Measurements from ENCODE around the gene TP53I11. TPM values are rescaled to one million over a fixed set of nuclear protein-coding genes. Genes with fewer than 3 reads are reported as not detected.

TP53I11 gene
- total and polyA plus RNA-seq, 9 of the 15 experiments (the other 6 are each of a cell fraction or from before 2014, with no cell fraction given): 0.14 to 2.5 (median 1.2) TPM; not detected in 2

DNA sequence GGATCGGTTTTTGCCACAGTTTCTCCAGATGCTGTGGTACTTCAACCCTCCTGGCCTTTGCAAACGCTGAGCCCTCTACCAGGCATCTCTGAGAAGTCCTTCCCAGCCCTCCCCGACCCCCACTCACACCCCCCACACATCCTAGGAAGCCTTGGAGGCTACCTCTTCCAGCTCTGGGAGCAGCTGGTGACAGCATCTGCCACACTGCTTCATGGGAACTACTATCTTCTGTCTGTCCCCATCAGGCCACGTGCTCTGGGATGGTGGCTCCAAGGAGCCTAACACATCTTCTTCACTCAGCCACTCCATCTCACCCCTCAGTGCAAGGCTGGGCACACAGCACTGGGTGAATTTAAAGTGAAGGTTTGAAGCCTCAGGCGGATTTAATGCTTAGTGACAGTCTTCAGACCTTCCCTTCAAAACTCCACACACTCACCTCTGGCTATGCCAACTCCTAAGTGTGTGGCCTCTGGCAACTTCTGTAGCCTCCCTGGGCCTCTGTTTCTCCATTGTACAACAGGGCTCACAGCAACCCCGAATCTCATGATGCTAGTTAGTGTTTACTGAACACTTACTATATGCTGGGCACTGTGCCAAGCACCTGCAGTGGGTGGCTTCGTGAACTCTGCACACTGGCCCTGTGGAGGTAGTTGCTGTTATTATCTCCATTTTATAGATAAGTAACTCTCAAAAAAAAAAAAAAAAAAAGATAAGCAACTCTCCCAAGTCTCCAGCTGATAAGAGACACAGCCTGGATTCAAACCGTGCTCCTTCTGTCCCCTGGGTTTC, 7.3 kb upstream of the TP53I11 start:
- H2AFZ ChIP-seq (ENCODE audit: low read depth, low read length): no peak overlapping the region
- DNase-seq (ENCODE audit: extremely low read depth in 1 of 4, low spot score in 3 of 4) (no peak), FAIRE-seq (no peak), ATAC-seq (no peak)
- H3K79me2 ChIP-seq (ENCODE audit: control insufficient read depth, insufficient read depth, low read length): no peaks in the 10 kb centered on the region
- H3K9ac ChIP-seq (ENCODE audit: insufficient read depth in 1 of 2, low read depth in 2 of 2, low read length in 2 of 2): no peak overlapping the region
- H3K9me3 ChIP-seq (replicated peaks; ENCODE audit: control insufficient read depth, insufficient read depth, low read depth, low read length): no peaks in the 10 kb centered on the region
- in situ Hi-C loops (cut with MboI): no loop called here
- H3K9me1 ChIP-seq (ENCODE audit: control insufficient read depth, insufficient read depth, low read length): no peaks in the 10 kb centered on the region
- TF ChIP-seq TAF9B (IDR thresholded peaks at IDR 0.05; ENCODE audit: partially characterized antibody) (no peak), NFIC (IDR thresholded peaks at IDR 0.05) (peak; percentile 78)
- TF ChIP-seq, protein P1, sequence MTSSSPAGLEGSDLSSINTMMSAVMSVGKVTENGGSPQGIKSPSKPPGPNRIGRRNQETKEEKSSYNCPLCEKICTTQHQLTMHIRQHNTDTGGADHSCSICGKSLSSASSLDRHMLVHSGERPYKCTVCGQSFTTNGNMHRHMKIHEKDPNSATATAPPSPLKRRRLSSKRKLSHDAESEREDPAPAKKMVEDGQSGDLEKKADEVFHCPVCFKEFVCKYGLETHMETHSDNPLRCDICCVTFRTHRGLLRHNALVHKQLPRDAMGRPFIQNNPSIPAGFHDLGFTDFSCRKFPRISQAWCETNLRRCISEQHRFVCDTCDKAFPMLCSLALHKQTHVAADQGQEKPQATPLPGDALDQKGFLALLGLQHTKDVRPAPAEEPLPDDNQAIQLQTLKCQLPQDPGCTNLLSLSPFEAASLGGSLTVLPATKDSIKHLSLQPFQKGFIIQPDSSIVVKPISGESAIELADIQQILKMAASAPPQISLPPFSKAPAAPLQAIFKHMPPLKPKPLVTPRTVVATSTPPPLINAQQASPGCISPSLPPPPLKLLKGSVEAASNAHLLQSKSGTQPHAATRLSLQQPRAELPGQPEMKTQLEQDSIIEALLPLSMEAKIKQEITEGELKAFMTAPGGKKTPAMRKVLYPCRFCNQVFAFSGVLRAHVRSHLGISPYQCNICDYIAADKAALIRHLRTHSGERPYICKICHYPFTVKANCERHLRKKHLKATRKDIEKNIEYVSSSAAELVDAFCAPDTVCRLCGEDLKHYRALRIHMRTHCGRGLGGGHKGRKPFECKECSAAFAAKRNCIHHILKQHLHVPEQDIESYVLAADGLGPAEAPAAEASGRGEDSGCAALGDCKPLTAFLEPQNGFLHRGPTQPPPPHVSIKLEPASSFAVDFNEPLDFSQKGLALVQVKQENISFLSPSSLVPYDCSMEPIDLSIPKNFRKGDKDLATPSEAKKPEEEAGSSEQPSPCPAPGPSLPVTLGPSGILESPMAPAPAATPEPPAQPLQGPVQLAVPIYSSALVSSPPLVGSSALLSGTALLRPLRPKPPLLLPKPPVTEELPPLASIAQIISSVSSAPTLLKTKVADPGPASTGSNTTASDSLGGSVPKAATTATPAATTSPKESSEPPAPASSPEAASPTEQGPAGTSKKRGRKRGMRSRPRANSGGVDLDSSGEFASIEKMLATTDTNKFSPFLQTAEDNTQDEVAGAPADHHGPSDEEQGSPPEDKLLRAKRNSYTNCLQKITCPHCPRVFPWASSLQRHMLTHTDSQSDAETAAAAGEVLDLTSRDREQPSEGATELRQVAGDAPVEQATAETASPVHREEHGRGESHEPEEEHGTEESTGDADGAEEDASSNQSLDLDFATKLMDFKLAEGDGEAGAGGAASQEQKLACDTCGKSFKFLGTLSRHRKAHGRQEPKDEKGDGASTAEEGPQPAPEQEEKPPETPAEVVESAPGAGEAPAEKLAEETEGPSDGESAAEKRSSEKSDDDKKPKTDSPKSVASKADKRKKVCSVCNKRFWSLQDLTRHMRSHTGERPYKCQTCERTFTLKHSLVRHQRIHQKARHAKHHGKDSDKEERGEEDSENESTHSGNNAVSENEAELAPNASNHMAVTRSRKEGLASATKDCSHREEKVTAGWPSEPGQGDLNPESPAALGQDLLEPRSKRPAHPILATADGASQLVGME (CRISPR knock-in tag; IDR thresholded peaks at IDR 0.05): no peak
- H4K20me1 ChIP-seq (replicated peaks; ENCODE audit: control insufficient read depth, insufficient read depth, low read length): no peaks in the 10 kb centered on the region; the same call in 1 of the 2 replicates
- intact Hi-C loops (cut with micrococcal nuclease): no loop called here
- H3K27ac ChIP-seq (ENCODE audit: extremely low read depth, low read depth, low read length): no peak overlapping the region
- 6% methylated on average over 7 of the region's 8 CpGs for WGBS (ENCODE audit: insufficient coverage, low coverage, missing lambda C conversion rate)
- CTCF ChIA-PET (ENCODE audit: low intra/inter-chr PET ratio): no interaction called here
- H3K27me3 ChIP-seq (ENCODE audit: control insufficient read depth in 2 of 2, insufficient read depth in 2 of 2, low read length in 2 of 2): peaks cover 0 to 35% of the 10 kb centered on the region in 2 experiments; a peak in 2 of 5 replicates
- H3K36me3 ChIP-seq (ENCODE audit: control insufficient read depth, insufficient read depth, low read length): no peaks in the 10 kb centered on the region
- peaks cover 0 to 7% of the 10 kb centered on the region in 2 experiments; a peak in 4 of 5 replicates for H3K4me1 ChIP-seq (replicated peaks in 1 of 2; ENCODE audit: control insufficient read depth in 2 of 2, insufficient read depth in 2 of 2, low read length in 2 of 2)
- no TSS peak for BruUV-seq (replicated peaks)
- no peak overlapping the region for H3K4me2 ChIP-seq (ENCODE audit: insufficient read depth, low read length)
- H3K4me3 ChIP-seq: no peak overlapping the region
- POLR2A ChIA-PET: interaction anchor here (1.1 to 1.9 kb wide), 2 partner anchors 13 to 22 kb away, joined by 4 to 5 read pairs; no protein-coding TSS in a partner anchor

Data from K562 (cell line).